ENCODE results near the gene APH1A.
"Not testable (repeated sequence)": the region's sequence is repeated elsewhere in the genome, so short reads cannot be mapped to it uniquely, and the experiment has no call there.

The APH1A gene

GRCh38 chr1:150268705-150269403, at the start of gene APH1A:
Gene APH1A (minus strand): TSS chr1:150269016. CDS start chr1:150268810, 206 bp downstream.
- peak; percentile 94 for DNase-seq

- DNase-seq: not testable (repeated sequence)
Measured at GRCh38 chr1:150314691-150315090, 45.9 kb upstream of the APH1A start.

- DNase-seq: no peak
Measured at GRCh38 chr1:150311762-150312161, 42.9 kb upstream of the APH1A start.

- peak; percentile 75 for DNase-seq
Measured at GRCh38 chr1:150309758-150310508, 41.1 kb upstream of the APH1A start.

GRCh38 chr1:150308585-150308984, 39.8 kb upstream of the APH1A start:
- DNase-seq: not testable (repeated sequence)

GRCh38 chr1:150302902-150303301, 34.1 kb upstream of the APH1A start:
- DNase-seq: no peak

GRCh38 chr1:150302338-150302737, 33.5 kb upstream of the APH1A start:
- DNase-seq: no peak

GRCh38 chr1:150299716-150300115, 30.9 kb upstream of the APH1A start:
- no peak for DNase-seq

- no peak for DNase-seq
Measured at GRCh38 chr1:150295476-150295875, 26.7 kb upstream of the APH1A start.

- DNase-seq: peak; percentile 93
Measured at GRCh38 chr1:150293433-150294253, 24.8 kb upstream of the APH1A start, which contains the start of gene MRPS21. Gene MRPS21 (plus strand): TSS chr1:150293861. CDS start chr1:150294367, 506 bp downstream.

- DNase-seq: no peak
Measured at GRCh38 chr1:150288822-150289221, 20.0 kb upstream of the APH1A start.

- DNase-seq: no peak
Measured at GRCh38 chr1:150288382-150288781, 19.6 kb upstream of the APH1A start.

- no peak for DNase-seq
Measured at GRCh38 chr1:150283260-150283659, 14.4 kb upstream of the APH1A start.

GRCh38 chr1:150282558-150282958, 13.7 kb upstream of the APH1A start:
- DNase-seq: no peak

- peak; percentile 99 for DNase-seq
Measured at GRCh38 chr1:150281758-150282557, 13.1 kb upstream of the APH1A start, which contains the start of gene CIART. Gene CIART (plus strand): TSS chr1:150282554. CDS start chr1:150283268, 714 bp downstream.

GRCh38 chr1:150281221-150281757, 12.5 kb upstream of the APH1A start:
- peak; percentile 29 for DNase-seq

- no peak for DNase-seq
Measured at GRCh38 chr1:150280138-150280707, 11.4 kb upstream of the APH1A start.

- no peak for DNase-seq
Measured at GRCh38 chr1:150273311-150273710, 4.5 kb upstream of the APH1A start.

GRCh38 chr1:150271291-150271959, 2.6 kb upstream of the APH1A start:
- no peak for DNase-seq

- no peak for DNase-seq
Measured at GRCh38 chr1:150269451-150269850, 635 bp upstream of the APH1A start.

GRCh38 chr1:150268340-150268704, 494 bp downstream of the APH1A start:
- DNase-seq: no peak
